ENCODE measurements around the gene HLCS. TPM values are rescaled to one million over a fixed set of nuclear protein-coding genes. Genes with fewer than 3 reads are reported as not detected.
"Not testable (repeated sequence)": the region's sequence is repeated elsewhere in the genome, so short reads cannot be mapped to it uniquely, and the experiment has no call there.

Gene HLCS
- total RNA-seq, 6 donors from 2014 or later = 15.3 to 34.6 (median 24.1) TPM

DNA sequence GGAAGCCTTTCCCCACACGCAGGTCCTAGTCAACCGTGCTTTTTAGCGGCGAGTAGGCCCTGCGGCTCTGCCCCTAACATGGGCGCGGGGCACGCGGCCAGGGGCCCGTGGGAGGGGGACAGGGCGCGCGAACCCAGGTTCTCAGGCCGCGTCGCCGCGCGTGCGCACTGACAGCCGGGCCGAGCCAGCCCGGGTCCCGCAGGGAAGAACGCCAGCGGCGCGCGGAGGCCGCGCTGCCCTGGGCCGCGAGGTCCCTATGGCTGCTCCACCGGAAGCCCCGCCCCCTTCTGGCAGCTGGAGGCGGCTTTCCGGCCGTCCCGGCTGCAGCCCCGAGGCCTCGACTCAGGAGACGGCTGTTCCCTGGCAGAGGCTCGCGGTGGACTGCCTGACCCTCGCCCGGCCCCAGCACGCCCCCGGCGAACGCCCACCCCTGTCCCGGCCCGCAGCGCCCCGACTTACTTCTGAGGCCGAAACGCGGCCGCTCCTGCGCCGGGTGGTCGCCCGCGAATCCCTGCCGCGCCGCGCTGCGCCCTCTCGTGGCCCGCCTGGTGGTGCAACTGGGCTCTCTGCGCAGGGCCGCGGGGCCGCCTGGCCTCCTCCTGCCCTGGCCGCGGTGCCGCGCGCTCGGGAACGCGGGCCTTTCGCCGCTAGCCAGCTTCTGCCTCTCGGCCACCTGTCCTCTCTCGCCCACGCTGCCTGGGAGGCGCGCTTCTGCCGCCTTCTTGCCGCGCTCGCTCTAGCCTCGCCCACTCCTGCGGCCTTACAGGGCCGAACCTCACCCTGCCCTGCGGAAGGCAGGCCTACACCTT, 23.4 kb upstream of the HLCS start:
- 6 to 19% methylated on average over 11 to 39 of the region's 97 CpGs for WGBS, 2 donors
- peak overlapping the region; percentile 60 to 85 (median 65) for H3K4me3 ChIP-seq
- no peaks in the 10 kb centered on the region for H3K9me3 ChIP-seq
- peak; percentile 35 to 40 for TF ChIP-seq POLR2AphosphoS5 (IDR thresholded peaks at IDR 0.05)
- TF ChIP-seq EP300 (IDR thresholded peaks at IDR 0.05) = no peak
- peak in 2 of 4 donors; percentile 30 to 56 for TF ChIP-seq POLR2A (IDR thresholded peaks at IDR 0.05)
- TF ChIP-seq, protein P1, sequence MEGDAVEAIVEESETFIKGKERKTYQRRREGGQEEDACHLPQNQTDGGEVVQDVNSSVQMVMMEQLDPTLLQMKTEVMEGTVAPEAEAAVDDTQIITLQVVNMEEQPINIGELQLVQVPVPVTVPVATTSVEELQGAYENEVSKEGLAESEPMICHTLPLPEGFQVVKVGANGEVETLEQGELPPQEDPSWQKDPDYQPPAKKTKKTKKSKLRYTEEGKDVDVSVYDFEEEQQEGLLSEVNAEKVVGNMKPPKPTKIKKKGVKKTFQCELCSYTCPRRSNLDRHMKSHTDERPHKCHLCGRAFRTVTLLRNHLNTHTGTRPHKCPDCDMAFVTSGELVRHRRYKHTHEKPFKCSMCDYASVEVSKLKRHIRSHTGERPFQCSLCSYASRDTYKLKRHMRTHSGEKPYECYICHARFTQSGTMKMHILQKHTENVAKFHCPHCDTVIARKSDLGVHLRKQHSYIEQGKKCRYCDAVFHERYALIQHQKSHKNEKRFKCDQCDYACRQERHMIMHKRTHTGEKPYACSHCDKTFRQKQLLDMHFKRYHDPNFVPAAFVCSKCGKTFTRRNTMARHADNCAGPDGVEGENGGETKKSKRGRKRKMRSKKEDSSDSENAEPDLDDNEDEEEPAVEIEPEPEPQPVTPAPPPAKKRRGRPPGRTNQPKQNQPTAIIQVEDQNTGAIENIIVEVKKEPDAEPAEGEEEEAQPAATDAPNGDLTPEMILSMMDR (IDR thresholded peaks at IDR 0.05) = peak; percentile 94 to 99 (median 98)
- peaks cover 0 to 11% (median 5%) of the 10 kb centered on the region in 4 donors for H3K4me1 ChIP-seq
- ATAC-seq (ENCODE audit: low FRiP score in 2 of 2) (peak; percentile 94 to 99), DNase-seq (peak; percentile 94 to 99)
- H3K27ac ChIP-seq = peak overlapping the region; percentile 88 to 94 (median 92)
- H3K27me3 ChIP-seq = no peaks in the 10 kb centered on the region
- no peaks in the 10 kb centered on the region for H3K36me3 ChIP-seq

DNA sequence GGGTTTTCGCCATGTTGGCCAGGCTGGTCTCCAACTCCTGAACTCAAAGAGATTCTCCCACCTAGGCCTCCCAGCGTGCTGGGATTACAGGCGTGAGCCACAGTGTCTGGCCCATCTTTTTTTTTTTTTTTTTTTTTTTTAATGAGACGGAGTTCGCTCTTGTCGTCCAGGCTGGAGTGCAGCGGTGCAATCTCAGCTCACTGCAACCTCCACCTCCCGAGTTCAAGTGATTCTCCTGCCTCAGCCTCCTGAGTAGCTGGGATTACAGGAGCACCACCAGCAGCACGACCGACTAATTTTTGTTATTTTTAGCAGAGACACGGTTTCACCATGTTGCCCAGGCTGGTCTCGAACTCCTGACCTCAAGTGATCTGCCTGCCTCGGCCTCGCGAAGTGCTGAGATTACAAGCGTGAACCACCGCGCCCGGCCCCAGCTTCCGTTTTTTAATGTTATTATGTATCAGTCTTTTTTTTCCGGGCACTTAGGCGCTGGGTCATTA, 22.8 kb upstream of the HLCS start:
- not testable (repeated sequence) for H3K9me3 ChIP-seq; H3K27me3 ChIP-seq; H3K4me1 ChIP-seq; DNase-seq; ATAC-seq (ENCODE audit: low FRiP score in 2 of 2); H3K36me3 ChIP-seq
- peak overlapping the region; percentile 60 to 85 (median 65) for H3K4me3 ChIP-seq
- WGBS, 2 donors = 37 to 42% methylated on average over 19 to 22 of the region's 22 CpGs
- H3K27ac ChIP-seq = peak overlapping the region; percentile 88 to 94 (median 92)

DNA sequence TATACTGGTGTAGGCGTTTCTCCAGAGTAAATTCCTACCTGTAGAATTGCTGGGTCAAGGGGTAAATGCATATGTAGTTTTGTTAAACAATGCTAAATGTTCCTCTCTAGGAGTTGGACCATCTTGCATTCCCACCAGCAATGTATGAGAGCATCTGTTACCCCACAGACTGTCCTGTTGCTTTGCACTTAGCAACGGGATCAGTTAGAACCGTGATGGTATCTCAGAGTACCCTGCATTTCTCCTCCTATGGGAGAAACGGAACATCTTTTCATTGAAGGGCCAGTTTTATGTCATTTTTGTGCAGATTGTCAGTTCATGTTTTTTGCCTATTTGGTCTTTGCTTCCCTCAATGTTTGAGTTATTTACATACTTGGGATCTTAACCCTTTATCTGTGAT, 22.1 kb upstream of the HLCS start:
- DNase-seq (no peak), ATAC-seq (ENCODE audit: low FRiP score in 2 of 2) (no peak)
- Histone ChIP-seq H3K4me3 (no peak overlapping the region), H3K4me1 (peaks cover 0 to 6% (median 5%) of the 10 kb centered on the region in 4 donors), H3K9me3 (no peaks in the 10 kb centered on the region), H3K36me3 (no peaks in the 10 kb centered on the region), H3K27ac (no peak overlapping the region), H3K27me3 (no peaks in the 10 kb centered on the region)
- 92% methylated on average over 4 of the region's 4 CpGs for WGBS, 2 donors
- TF ChIP-seq POLR2A (IDR thresholded peaks at IDR 0.05) (no peak), POLR2AphosphoS5 (IDR thresholded peaks at IDR 0.05) (no peak), EP300 (IDR thresholded peaks at IDR 0.05) (no peak)
- TF ChIP-seq, protein P1 (IDR thresholded peaks at IDR 0.05) = no peak

DNA sequence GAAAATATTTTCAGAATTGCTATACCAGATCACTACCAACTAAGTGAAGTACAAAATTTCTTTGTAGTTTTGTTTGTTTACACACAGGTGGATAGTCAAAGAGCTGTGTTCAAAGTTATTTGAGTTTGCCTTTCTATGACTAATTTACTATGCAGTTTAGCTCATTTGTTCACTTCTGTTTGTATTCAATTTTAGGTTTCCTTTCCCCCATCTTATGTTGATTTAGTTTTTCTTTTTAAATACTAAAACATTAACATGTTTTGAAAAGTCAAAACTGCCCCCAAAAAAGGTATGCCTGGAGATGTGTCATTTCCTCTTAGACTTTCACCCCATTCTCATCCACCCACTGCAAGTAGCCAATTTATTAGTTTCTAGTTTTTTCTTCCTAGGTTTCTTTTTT, 21.4 kb upstream of the HLCS start:
- ATAC-seq (ENCODE audit: low FRiP score in 2 of 2) (no peak), DNase-seq (no peak)
- TF ChIP-seq POLR2A (IDR thresholded peaks at IDR 0.05) (no peak), EP300 (IDR thresholded peaks at IDR 0.05) (no peak), POLR2AphosphoS5 (IDR thresholded peaks at IDR 0.05) (no peak)
- TF ChIP-seq, protein P1 (IDR thresholded peaks at IDR 0.05) = no peak
- Histone ChIP-seq H3K36me3 (no peaks in the 10 kb centered on the region), H3K27ac (no peak overlapping the region), H3K4me3 (no peak overlapping the region), H3K4me1 (peaks cover 0 to 6% (median 5%) of the 10 kb centered on the region in 4 donors), H3K27me3 (no peaks in the 10 kb centered on the region), H3K9me3 (no peaks in the 10 kb centered on the region)

DNA sequence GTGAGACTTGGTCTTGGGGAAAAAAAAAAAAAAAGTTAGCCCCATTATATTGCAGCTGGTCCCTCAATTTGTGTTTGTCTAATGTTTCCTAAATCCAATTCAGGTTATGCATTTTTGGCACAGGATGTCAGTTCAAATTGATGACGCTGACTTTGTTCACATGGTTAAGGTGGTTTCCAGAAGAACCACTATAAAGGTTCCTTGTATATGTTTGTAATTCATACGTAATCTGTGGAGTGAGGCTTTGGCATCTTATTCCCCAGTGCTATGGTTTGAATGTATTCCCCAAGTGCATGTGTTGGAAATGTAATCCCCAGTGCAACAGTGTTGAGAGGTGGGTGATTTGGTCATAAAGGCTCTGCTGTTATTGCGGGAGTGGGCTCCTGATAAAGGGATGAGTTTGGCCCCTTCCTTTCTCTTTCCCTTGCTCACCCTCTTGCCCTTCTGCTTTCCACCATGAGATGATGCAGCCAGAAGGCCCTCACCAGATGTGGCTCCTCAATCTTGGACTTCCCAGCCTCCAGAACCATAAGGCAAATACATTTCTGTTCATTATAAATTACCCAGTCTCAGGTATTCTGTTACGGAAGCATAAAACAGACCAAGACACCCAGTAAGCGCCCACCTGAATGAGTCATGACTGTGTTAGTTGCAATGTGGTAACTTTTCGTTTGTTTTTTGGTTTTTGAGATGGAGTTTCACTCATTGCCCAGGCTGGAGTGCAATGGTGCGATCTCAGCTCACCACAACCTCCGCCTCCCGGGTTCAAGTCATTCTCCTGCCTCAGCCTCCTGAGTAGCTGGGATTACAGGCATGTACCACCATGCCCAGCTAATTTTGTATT, 19.5 kb upstream of the HLCS start:
- peaks cover under 1 to 10% (median 5%) of the 10 kb centered on the region in 4 donors for H3K4me1 ChIP-seq
- H3K36me3 ChIP-seq = no peaks in the 10 kb centered on the region
- no peaks in the 10 kb centered on the region for H3K27me3 ChIP-seq
- WGBS, 2 donors = 85 to 89% methylated on average over 9 of the region's 9 CpGs
- DNase-seq (no peak), ATAC-seq (ENCODE audit: low FRiP score in 2 of 2) (no peak)
- no peak for TF ChIP-seq POLR2A (IDR thresholded peaks at IDR 0.05)
- TF ChIP-seq, protein P1 (IDR thresholded peaks at IDR 0.05) = no peak
- TF ChIP-seq POLR2AphosphoS5 (IDR thresholded peaks at IDR 0.05) = no peak
- no peak for TF ChIP-seq EP300 (IDR thresholded peaks at IDR 0.05)
- H3K27ac ChIP-seq = no peak overlapping the region
- H3K4me3 ChIP-seq = no peak overlapping the region
- no peaks in the 10 kb centered on the region for H3K9me3 ChIP-seq
